ENCODE data around the gene TPST2. TPM values are rescaled to one million over a fixed set of nuclear protein-coding genes. Genes with fewer than 3 reads are reported as not detected.

Gene TPST2
- total RNA-seq, 1 donor from 2014 or later = 18.5 TPM

- no peak for TF ChIP-seq CTCF (IDR thresholded peaks at IDR 0.05; ENCODE audit: unreplicated experiment)
- H3K27me3 Mint-ChIP-seq (ENCODE audit: low read depth) = no peaks in the 10 kb centered on the region
- peaks cover 13% of the 10 kb centered on the region for H3K4me1 Mint-ChIP-seq
- no peak overlapping the region for H3K4me3 Mint-ChIP-seq
- no peaks in the 10 kb centered on the region for H3K9me3 Mint-ChIP-seq
- H3K27ac Mint-ChIP-seq = no peak overlapping the region
- DNase-seq (ENCODE audit: low spot score in 2 of 2, unreplicated experiment in 2 of 2) = no peak
- H3K36me3 Mint-ChIP-seq = peaks cover 1% of the 10 kb centered on the region
These were observed 10.5 kb downstream of the TPST2 start for GRCh38 chr22:26579331-26579886.

GRCh38 chr22:26577081-26577480, 12.9 kb downstream of the TPST2 start:
- Mint-ChIP-seq H3K27ac (no peak overlapping the region), H3K4me3 (no peak overlapping the region), H3K27me3 (ENCODE audit: low read depth) (no peaks in the 10 kb centered on the region), H3K4me1 (peaks cover 21% of the 10 kb centered on the region), H3K9me3 (no peaks in the 10 kb centered on the region), H3K36me3 (peaks cover 1% of the 10 kb centered on the region)
- TF ChIP-seq CTCF (IDR thresholded peaks at IDR 0.05; ENCODE audit: unreplicated experiment) = no peak
- DNase-seq (ENCODE audit: low spot score in 2 of 2, unreplicated experiment in 2 of 2) = no peak

GRCh38 chr22:26576026-26576680, 13.8 kb downstream of the TPST2 start:
- H3K27me3 Mint-ChIP-seq (ENCODE audit: low read depth) = no peaks in the 10 kb centered on the region
- H3K4me3 Mint-ChIP-seq = no peak overlapping the region
- H3K27ac Mint-ChIP-seq = peak overlapping the region; percentile 1
- DNase-seq (ENCODE audit: low spot score in 2 of 2, unreplicated experiment in 2 of 2) = no peak
- peaks cover 1% of the 10 kb centered on the region for H3K36me3 Mint-ChIP-seq
- no peaks in the 10 kb centered on the region for H3K9me3 Mint-ChIP-seq
- peaks cover 23% of the 10 kb centered on the region for H3K4me1 Mint-ChIP-seq
- TF ChIP-seq CTCF (IDR thresholded peaks at IDR 0.05; ENCODE audit: unreplicated experiment) = no peak

- no peak for TF ChIP-seq CTCF (IDR thresholded peaks at IDR 0.05; ENCODE audit: unreplicated experiment)
- Mint-ChIP-seq H3K27me3 (ENCODE audit: low read depth) (no peaks in the 10 kb centered on the region), H3K36me3 (peaks cover 1% of the 10 kb centered on the region), H3K4me3 (no peak overlapping the region), H3K9me3 (no peaks in the 10 kb centered on the region), H3K27ac (peak overlapping the region; percentile 92), H3K4me1 (peaks cover 25% of the 10 kb centered on the region)
- DNase-seq (ENCODE audit: low spot score in 2 of 2, unreplicated experiment in 2 of 2) = no peak
These were observed 15.8 kb downstream of the TPST2 start for GRCh38 chr22:26574001-26574723.

GRCh38 chr22:26573026-26573662, 16.8 kb downstream of the TPST2 start:
- Mint-ChIP-seq H3K36me3 (peaks cover 1% of the 10 kb centered on the region), H3K27me3 (ENCODE audit: low read depth) (no peaks in the 10 kb centered on the region), H3K9me3 (no peaks in the 10 kb centered on the region), H3K27ac (peak overlapping the region; percentile 92), H3K4me1 (peaks cover 30% of the 10 kb centered on the region), H3K4me3 (no peak overlapping the region)
- no peak for DNase-seq (ENCODE audit: low spot score in 2 of 2, unreplicated experiment in 2 of 2)
- TF ChIP-seq CTCF (IDR thresholded peaks at IDR 0.05; ENCODE audit: unreplicated experiment) = no peak

Data from mesothelial cell of epicardium (in vitro differentiated cells).